Neuronal stem cell (in vitro differentiated cells): ENCODE measurements around the gene IL1RN.

Experiments
- DNase-seq: peaks from one replicate; pipeline ENCODE4 v3.0.0-alpha.2; 2013; ENCODE audit warnings: low spot score
- H2AFZ ChIP-seq: one replicate; pipeline ENCODE4 v1.6.1; 2013; ENCODE audit warnings: mild to moderate bottlenecking, low read length, inconsistent platforms
- H2AK5ac ChIP-seq: 2 replicates; pipeline ENCODE4 v1.6.1; 2013; ENCODE audit warnings: low read depth, mild to moderate bottlenecking, inconsistent platforms, low read length, moderate library complexity, mixed read lengths
- H2BK120ac ChIP-seq: 2 replicates; pipeline ENCODE4 v1.6.1; 2013; ENCODE audit warnings: low read depth, mild to moderate bottlenecking, inconsistent platforms, low read length, moderate library complexity, mixed read lengths
- H2BK12ac ChIP-seq: one replicate; pipeline ENCODE4 v1.6.1; 2013; ENCODE audit warnings: low read length, inconsistent platforms
- H2BK15ac ChIP-seq: 2 replicates; pipeline ENCODE4 v1.6.1; 2013; ENCODE audit warnings: mild to moderate bottlenecking, low read length, inconsistent platforms, mixed read lengths
- H2BK5ac ChIP-seq: one replicate; pipeline ENCODE4 v1.6.1; 2013; ENCODE audit warnings: inconsistent platforms, mild to moderate bottlenecking, low read length, moderate library complexity
- H3K14ac ChIP-seq: one replicate; pipeline ENCODE4 v1.6.1; 2013; ENCODE audit warnings: low read length, inconsistent platforms
- H3K18ac ChIP-seq: 2 replicates; pipeline ENCODE4 v1.6.1; 2013; ENCODE audit warnings: low read length, inconsistent platforms
- H3K23ac ChIP-seq: 2 replicates; pipeline ENCODE4 v1.6.1; 2013; ENCODE audit warnings: low read depth, mild to moderate bottlenecking, mixed read lengths, low read length, inconsistent platforms; ENCODE audit not compliant: poor library complexity
- H3K27ac ChIP-seq: replicated peaks from 3 replicates; pipeline ENCODE4 v1.5.1; 2013; ENCODE audit warnings: low read length, inconsistent platforms
- H3K27me3 ChIP-seq, 3 experiments: 2 replicates each; pipeline ENCODE4 v1.6.1; 2013; ENCODE audit warnings: low read length in 3 of 3, mild to moderate bottlenecking in 2 of 3, inconsistent platforms in 1 of 3, low read depth in 1 of 3, mixed read lengths in 1 of 3, moderate library complexity in 1 of 3; ENCODE audit not compliant: control insufficient read depth in 3 of 3, insufficient read depth in 3 of 3
- H3K36me3 ChIP-seq, 2 donors: replicated peaks in 1 of 2; 2 replicates each; pipeline ENCODE4 v1.6.1; 2013; ENCODE audit warnings: low read length in 2 of 2; ENCODE audit not compliant: control insufficient read depth in 2 of 2, insufficient read depth in 2 of 2
- H3K4ac ChIP-seq: 2 replicates; pipeline ENCODE4 v1.6.1; 2013; ENCODE audit warnings: inconsistent platforms, mild to moderate bottlenecking, low read length, moderate library complexity
- H3K4me1 ChIP-seq, 2 donors: 1 replicate in 1 of 2; 2 replicates in 1 of 2; pipeline ENCODE4 v1.6.1; 2013; ENCODE audit warnings: low read length in 2 of 2, low read depth in 1 of 2; ENCODE audit not compliant: control insufficient read depth in 2 of 2, insufficient read depth in 1 of 2
- H3K4me2 ChIP-seq: one replicate; pipeline ENCODE4 v1.6.1; 2013; ENCODE audit warnings: mild to moderate bottlenecking, low read length, inconsistent platforms; ENCODE audit not compliant: insufficient read depth, poor library complexity, severe bottlenecking
- H3K4me3 ChIP-seq, 2 donors: 2 replicates each; pipeline ENCODE4 v1.5.1; 2013; ENCODE audit warnings: low read length in 2 of 2, mild to moderate bottlenecking in 2 of 2, inconsistent platforms in 1 of 2, moderate library complexity in 1 of 2
- H3K79me1 ChIP-seq: one replicate; pipeline ENCODE4 v1.6.1; 2013; ENCODE audit warnings: low read depth, mild to moderate bottlenecking, inconsistent platforms, low read length, moderate library complexity
- H3K9ac ChIP-seq: one replicate; pipeline ENCODE4 v1.6.1; 2013; ENCODE audit warnings: mild to moderate bottlenecking, low read depth, low read length, inconsistent platforms; ENCODE audit not compliant: poor library complexity
- H3K9me3 ChIP-seq, 2 donors: replicated peaks in 1 of 2; 2 replicates each; pipeline versions ENCODE3 to v1.6.1; 2013; ENCODE audit warnings: low read length in 2 of 2, mild to moderate bottlenecking in 2 of 2, inconsistent platforms in 1 of 2, low read depth in 1 of 2, mixed read lengths in 1 of 2, moderate library complexity in 1 of 2; ENCODE audit not compliant: control insufficient read depth in 2 of 2, insufficient read depth in 1 of 2
- H4K8ac ChIP-seq: one replicate; pipeline ENCODE4 v1.6.1; 2013; ENCODE audit warnings: low read depth, mild to moderate bottlenecking, inconsistent platforms, low read length, moderate library complexity
- H4K91ac ChIP-seq: one replicate; pipeline ENCODE4 v1.6.1; 2013; ENCODE audit warnings: low read length, low read depth, mild to moderate bottlenecking, inconsistent platforms; ENCODE audit not compliant: poor library complexity
- WGBS, 2 donors: extraction: QIAGEN DNeasy Blood & Tissue Kit; methylation state at CpG; one replicate each; pipeline ENCODE4 v1.1.7; 2013; ENCODE audit warnings: missing lambda C conversion rate in 2 of 2, mixed read lengths in 1 of 2; ENCODE audit not compliant: insufficient read length in 2 of 2, insufficient replicate concordance in 1 of 2; ENCODE audit errors: extremely low coverage in 2 of 2; 5-methylcytosine and 5-hydroxymethylcytosine counted together

IL1RN gene

GRCh38 chr2:113144259-113144658, 16.9 kb downstream of the IL1RN start:
- no peak overlapping the region for H3K9ac ChIP-seq
- no peaks in the 10 kb centered on the region for H3K4me1 ChIP-seq
- H3K23ac ChIP-seq, result no peak overlapping the region
- no peak overlapping the region for H2BK120ac ChIP-seq
- H3K79me1 ChIP-seq, result no peaks in the 10 kb centered on the region
- H3K4me3 ChIP-seq, result no peak overlapping the region
- H3K14ac ChIP-seq, result no peak overlapping the region
- H3K4ac ChIP-seq, result no peak overlapping the region
- H3K27me3 ChIP-seq, result peaks cover 0 to 7% (median 0%) of the 10 kb centered on the region in 3 experiments
- H2BK15ac ChIP-seq, result no peak overlapping the region
- no peak overlapping the region for H2AK5ac ChIP-seq
- no peak overlapping the region for H3K4me2 ChIP-seq
- no peak overlapping the region for H2BK5ac ChIP-seq
- H3K36me3 ChIP-seq, result no peaks in the 10 kb centered on the region
- H3K18ac ChIP-seq, result no peak overlapping the region
- H3K27ac ChIP-seq, result no peak overlapping the region
- no peak overlapping the region for H2AFZ ChIP-seq
- H3K9me3 ChIP-seq, result no peaks in the 10 kb centered on the region
- no peak overlapping the region for H4K8ac ChIP-seq
- no CpG with 5 or more reads among the region's 4 CpGs for WGBS, 2 donors
- H2BK12ac ChIP-seq, result no peak overlapping the region
- DNase-seq, result no peak
- H4K91ac ChIP-seq, result no peak overlapping the region

- H2AFZ ChIP-seq, result no peak overlapping the region
- no CpG with 5 or more reads among the region's 8 CpGs for WGBS, 2 donors
- H4K8ac ChIP-seq, result no peak overlapping the region
- no peak for DNase-seq
- no peaks in the 10 kb centered on the region for H3K9me3 ChIP-seq
- no peak overlapping the region for H2BK12ac ChIP-seq
- H3K79me1 ChIP-seq, result no peaks in the 10 kb centered on the region
- H3K4me2 ChIP-seq, result no peak overlapping the region
- no peak overlapping the region for H3K9ac ChIP-seq
- H4K91ac ChIP-seq, result peak overlapping the region; percentile 22
- H3K18ac ChIP-seq, result peak overlapping the region; percentile 35
- H2BK5ac ChIP-seq, result peak overlapping the region; percentile 18
- no peak overlapping the region for H3K14ac ChIP-seq
- no peak overlapping the region for H3K23ac ChIP-seq
- no peak overlapping the region for H3K27ac ChIP-seq
- no peak overlapping the region for H3K4ac ChIP-seq
- H3K4me1 ChIP-seq, result no peaks in the 10 kb centered on the region
- H3K4me3 ChIP-seq, result no peak overlapping the region
- no peaks in the 10 kb centered on the region for H3K36me3 ChIP-seq
- H2AK5ac ChIP-seq, result no peak overlapping the region
- no peak overlapping the region for H2BK120ac ChIP-seq
- H2BK15ac ChIP-seq, result no peak overlapping the region
- peaks cover 0 to 4% (median 0%) of the 10 kb centered on the region in 3 experiments for H3K27me3 ChIP-seq
Measured at GRCh38 chr2:113148606-113149552, 21.5 kb downstream of the IL1RN start.

- Histone ChIP-seq H2AK5ac (no peak overlapping the region), H2BK120ac (no peak overlapping the region), H3K4me1 (no peaks in the 10 kb centered on the region), H3K23ac (no peak overlapping the region), H2BK5ac (peak overlapping the region; percentile 18), H3K27ac (no peak overlapping the region), H4K8ac (no peak overlapping the region), H2BK15ac (no peak overlapping the region), H3K4me2 (no peak overlapping the region), H2AFZ (no peak overlapping the region), H4K91ac (no peak overlapping the region), H3K79me1 (no peaks in the 10 kb centered on the region), H3K36me3 (no peaks in the 10 kb centered on the region), H3K4ac (no peak overlapping the region), H3K9me3 (no peaks in the 10 kb centered on the region), H3K9ac (no peak overlapping the region), H3K4me3 (no peak overlapping the region), H3K18ac (no peak overlapping the region), H3K27me3 (peaks cover 0 to 7% (median 0%) of the 10 kb centered on the region in 3 experiments), H2BK12ac (no peak overlapping the region), H3K14ac (no peak overlapping the region)
- no peak for DNase-seq
- no CpG with 5 or more reads among the region's 1 CpG for WGBS, 2 donors
Measured at GRCh38 chr2:113149553-113150257, 22.3 kb downstream of the IL1RN start.

GRCh38 chr2:113150258-113150601, 22.8 kb downstream of the IL1RN start:
- no peak overlapping the region for H3K9ac ChIP-seq

More at GRCh38 chr2:113150258-113150601, 22.8 kb downstream of the IL1RN start:
- Histone ChIP-seq H3K14ac (no peak overlapping the region), H4K91ac (no peak overlapping the region), H3K4ac (no peak overlapping the region), H2BK120ac (no peak overlapping the region), H2BK15ac (no peak overlapping the region), H3K9me3 (no peaks in the 10 kb centered on the region), H3K36me3 (no peaks in the 10 kb centered on the region), H3K27me3 (peaks cover 0 to 12% (median 0%) of the 10 kb centered on the region in 3 experiments), H3K18ac (no peak overlapping the region), H3K27ac (no peak overlapping the region), H3K79me1 (no peaks in the 10 kb centered on the region), H3K4me3 (no peak overlapping the region), H2BK5ac (no peak overlapping the region), H2BK12ac (no peak overlapping the region), H3K23ac (no peak overlapping the region), H2AFZ (no peak overlapping the region), H4K8ac (no peak overlapping the region), H2AK5ac (no peak overlapping the region), H3K4me2 (no peak overlapping the region), H3K4me1 (no peaks in the 10 kb centered on the region)
- DNase-seq, result no peak
- no CpG with 5 or more reads among the region's 5 CpGs for WGBS, 2 donors
